Tibial nerve (tissue), 3 donors: ENCODE results near the gene CD55.

Experiments used
- POLR2A ChIP-seq, 2 donors: fragments of 450-650 bp; IDR thresholded peaks; one replicate each; pipeline ENCODE4 v1.6.1; 2017; ENCODE audit warnings: antibody characterized with exemption in 2 of 2, mild to moderate bottlenecking in 2 of 2, moderate library complexity in 2 of 2
- TF ChIP-seq, protein P1 (sequence below), 5 experiments: fragments of 200-600 bp in 3 of 5; fragments of 450-650 bp in 2 of 5; sonication (generic) in 3 of 5; IDR thresholded peaks; one replicate each; pipeline ENCODE4 v1.5.1; 2016 to 2019; ENCODE audit warnings: antibody characterized with exemption in 5 of 5, mild to moderate bottlenecking in 3 of 5, moderate library complexity in 2 of 5

DNA sequence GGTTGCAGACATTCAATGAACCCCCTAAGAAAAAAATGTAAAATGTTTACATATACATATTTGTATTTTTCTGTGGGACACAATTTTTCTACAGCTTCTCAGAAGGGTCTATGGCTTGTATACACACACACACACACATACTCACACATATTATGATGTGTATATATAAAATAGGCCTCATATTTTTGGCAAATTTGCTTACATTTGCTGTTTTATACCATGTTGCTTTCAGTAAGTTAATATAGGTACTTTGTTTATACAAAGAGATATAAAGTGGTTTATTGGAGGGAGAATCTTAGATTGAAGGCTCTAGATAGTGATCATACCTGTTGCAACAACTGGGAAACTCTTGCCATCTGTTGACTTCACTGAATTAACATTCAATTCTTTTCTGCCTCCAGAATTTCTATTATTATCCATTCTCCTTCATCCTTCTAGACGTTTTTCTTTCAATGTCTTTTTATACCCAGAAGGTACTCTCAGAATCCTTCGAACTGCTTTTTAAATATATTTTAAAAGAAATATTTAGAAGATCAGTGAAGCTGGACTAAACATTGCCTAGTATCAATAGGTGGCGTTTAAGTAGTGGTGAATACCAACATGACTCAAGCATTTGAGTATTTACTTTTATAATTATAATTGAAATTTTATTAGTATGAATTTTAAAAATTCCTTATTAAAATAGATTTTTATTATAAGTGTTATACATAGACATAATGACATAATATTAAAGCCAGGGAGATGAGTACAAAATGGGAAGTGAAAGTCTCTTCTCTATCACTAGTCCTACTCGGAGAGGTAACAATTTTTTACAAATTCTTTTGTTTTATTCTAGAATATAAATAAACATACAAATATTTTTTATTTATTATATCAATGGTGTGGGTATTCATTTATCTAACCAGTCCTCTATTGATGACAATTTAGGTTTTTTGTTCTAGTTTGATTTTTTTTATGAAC, 10.2 kb downstream of the CD55 start:
- TF ChIP-seq POLR2A (IDR thresholded peaks at IDR 0.05): no peak
- TF ChIP-seq, protein P1, sequence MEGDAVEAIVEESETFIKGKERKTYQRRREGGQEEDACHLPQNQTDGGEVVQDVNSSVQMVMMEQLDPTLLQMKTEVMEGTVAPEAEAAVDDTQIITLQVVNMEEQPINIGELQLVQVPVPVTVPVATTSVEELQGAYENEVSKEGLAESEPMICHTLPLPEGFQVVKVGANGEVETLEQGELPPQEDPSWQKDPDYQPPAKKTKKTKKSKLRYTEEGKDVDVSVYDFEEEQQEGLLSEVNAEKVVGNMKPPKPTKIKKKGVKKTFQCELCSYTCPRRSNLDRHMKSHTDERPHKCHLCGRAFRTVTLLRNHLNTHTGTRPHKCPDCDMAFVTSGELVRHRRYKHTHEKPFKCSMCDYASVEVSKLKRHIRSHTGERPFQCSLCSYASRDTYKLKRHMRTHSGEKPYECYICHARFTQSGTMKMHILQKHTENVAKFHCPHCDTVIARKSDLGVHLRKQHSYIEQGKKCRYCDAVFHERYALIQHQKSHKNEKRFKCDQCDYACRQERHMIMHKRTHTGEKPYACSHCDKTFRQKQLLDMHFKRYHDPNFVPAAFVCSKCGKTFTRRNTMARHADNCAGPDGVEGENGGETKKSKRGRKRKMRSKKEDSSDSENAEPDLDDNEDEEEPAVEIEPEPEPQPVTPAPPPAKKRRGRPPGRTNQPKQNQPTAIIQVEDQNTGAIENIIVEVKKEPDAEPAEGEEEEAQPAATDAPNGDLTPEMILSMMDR (IDR thresholded peaks at IDR 0.05): no peak
